ENCODE measurements around the gene NR2F1-AS1.
"Not testable (repeated sequence)": the region's sequence is repeated elsewhere in the genome, so short reads cannot be mapped to it uniquely, and the experiment has no call there.

Gene NR2F1-AS1

GRCh38 chr5:93576994-93577853, 3.8 kb downstream of the NR2F1-AS1 start:
- no peak for DNase-seq (ENCODE audit: low read depth in 1 of 2, low spot score in 1 of 2)

GRCh38 chr5:93575461-93576414, 5.3 kb downstream of the NR2F1-AS1 start:
- DNase-seq (ENCODE audit: low read depth in 1 of 2, low spot score in 1 of 2) = no peak

- DNase-seq (ENCODE audit: low read depth in 1 of 2, low spot score in 1 of 2) = no peak
These were observed 6.3 kb downstream of the NR2F1-AS1 start for GRCh38 chr5:93574491-93575305.

- DNase-seq (ENCODE audit: low read depth in 1 of 2, low spot score in 1 of 2) = no peak
These were observed 7.4 kb downstream of the NR2F1-AS1 start for GRCh38 chr5:93573354-93574351.

- no peak for DNase-seq (ENCODE audit: low read depth in 1 of 2, low spot score in 1 of 2)
These were observed 8.2 kb downstream of the NR2F1-AS1 start for GRCh38 chr5:93572608-93573353.

- no peak for DNase-seq (ENCODE audit: low read depth in 1 of 2, low spot score in 1 of 2)
These were observed 8.9 kb downstream of the NR2F1-AS1 start for GRCh38 chr5:93572101-93572607.

- DNase-seq (ENCODE audit: low read depth in 1 of 2, low spot score in 1 of 2) = no peak
These were observed 9.7 kb downstream of the NR2F1-AS1 start for GRCh38 chr5:93571114-93571949.

GRCh38 chr5:93570294-93571113, 10.5 kb downstream of the NR2F1-AS1 start:
- no peak for DNase-seq (ENCODE audit: low read depth in 1 of 2, low spot score in 1 of 2)

GRCh38 chr5:93569300-93570160, 11.5 kb downstream of the NR2F1-AS1 start:
- no peak for DNase-seq (ENCODE audit: low read depth in 1 of 2, low spot score in 1 of 2)

- DNase-seq (ENCODE audit: low read depth in 1 of 2, low spot score in 1 of 2) = no peak
These were observed 13.6 kb downstream of the NR2F1-AS1 start for GRCh38 chr5:93567424-93567823.

GRCh38 chr5:93566091-93566490, 14.9 kb downstream of the NR2F1-AS1 start:
- DNase-seq (ENCODE audit: low read depth in 1 of 2, low spot score in 1 of 2) = no peak

GRCh38 chr5:93557021-93557604, 23.9 kb downstream of the NR2F1-AS1 start:
- no peak for DNase-seq (ENCODE audit: low read depth in 1 of 2, low spot score in 1 of 2)

- not testable (repeated sequence) for DNase-seq (ENCODE audit: low read depth in 1 of 2, low spot score in 1 of 2)
These were observed 31.4 kb downstream of the NR2F1-AS1 start for GRCh38 chr5:93549594-93549993.

GRCh38 chr5:93545872-93546271, 35.1 kb downstream of the NR2F1-AS1 start:
- DNase-seq (ENCODE audit: low read depth in 1 of 2, low spot score in 1 of 2) = no peak

- DNase-seq (ENCODE audit: low read depth in 1 of 2, low spot score in 1 of 2) = no peak
These were observed 48.6 kb downstream of the NR2F1-AS1 start for GRCh38 chr5:93532370-93532769.

- not testable (repeated sequence) for DNase-seq (ENCODE audit: low read depth in 1 of 2, low spot score in 1 of 2)
These were observed 59.2 kb downstream of the NR2F1-AS1 start for GRCh38 chr5:93521815-93522214.
